Heart right ventricle (tissue), 16 donors: ENCODE results near the gene GMDS. TPM values are rescaled to one million over a fixed set of nuclear protein-coding genes. Genes with fewer than 3 reads are reported as not detected.

Experiments
- ATAC-seq, 8 donors: fragments of 200-7000 bp; cut with Tn5 transposase; one replicate each; pipeline ENCODE4 v1.9.1; 2020; ENCODE audit warnings: mild to moderate bottlenecking in 8 of 8, moderate library complexity in 8 of 8, moderate number of reproducible peaks in 1 of 8
- DNase-seq, 2 donors: peaks; one replicate each; pipeline ENCODE4 v3.0.0-alpha.2; 2020
- H3K27ac ChIP-seq, 10 donors: fragments of 200-600 bp; sonication (generic) in 2 of 10; one replicate each; pipeline versions ENCODE4 v1.5.0 to v1.8.0; 2020 to 2022; ENCODE audit warnings: mild to moderate bottlenecking in 3 of 10
- H3K27me3 ChIP-seq, 7 donors: fragments of 200-600 bp; one replicate each; pipeline ENCODE4 v1.8.0; 2021 to 2022; ENCODE audit warnings: mild to moderate bottlenecking in 2 of 7
- H3K36me3 ChIP-seq, 9 donors: fragments of 200-600 bp; sonication (generic) in 1 of 9; one replicate each; pipeline versions ENCODE4 v1.5.0 to v1.8.0; 2020 to 2022; ENCODE audit warnings: mild to moderate bottlenecking in 2 of 9
- H3K4me1 ChIP-seq, 9 donors: fragments of 200-600 bp; sonication (generic) in 1 of 9; one replicate each; pipeline versions ENCODE4 v1.5.0 to v1.8.0; 2020 to 2022; ENCODE audit warnings: mild to moderate bottlenecking in 4 of 9
- H3K4me3 ChIP-seq, 10 donors: fragments of 200-600 bp; sonication (generic) in 2 of 10; one replicate each; pipeline versions ENCODE4 v1.5.0 to v1.8.0; 2020 to 2022; ENCODE audit warnings: mild to moderate bottlenecking in 7 of 10, moderate library complexity in 2 of 10
- H3K9me3 ChIP-seq, 11 donors: fragments of 200-600 bp in 10 of 11; sonication (generic) in 2 of 11; one replicate each; pipeline versions ENCODE4 v1.5.0 to v1.8.0; 2013 to 2022; ENCODE audit warnings: mild to moderate bottlenecking in 2 of 11, control low read depth in 1 of 11, moderate library complexity in 1 of 11
- WGBS, 2 donors: extraction: QIAGEN DNeasy Blood & Tissue Kit; methylation state at CpG; one replicate each; pipeline ENCODE4 v1.1.7; 2013; ENCODE audit warnings: inconsistent platforms in 1 of 2; 5-methylcytosine and 5-hydroxymethylcytosine counted together
- intact Hi-C, 10 donors: fragments of 100-400 bp; cut with DNase I; formaldehyde crosslinking; loops; one replicate each; pipeline versions ENCODE4 v1.11.1 to v1.14.2; 2022
- polyA plus RNA-seq, 2 donors: library from polyadenylated mRNA; stranded (reverse); fragments of 200-250 nt; gene quantifications; one replicate each; pipeline ENCODE4 v1.2.3, GENCODE V29; 2013
- total RNA-seq, 10 donors: library from RNA; stranded (reverse); fragmentation: NEBNext Ultra II Directional in 3 of 10; extraction: Animal tissue kit (Norgen Biotek cat#: 25700) in 3 of 10; gene quantifications; one replicate each; pipeline versions ENCODE4 v1.2.1 to v1.2.4, GENCODE V29; 2021 to 2023
- TF ChIP-seq, protein P1 (sequence below), 9 donors: fragments of 200-600 bp; sonication (generic) in 2 of 9; IDR thresholded peaks; one replicate each; pipeline versions ENCODE4 v1.5.0 to v1.8.0; 2021 to 2022; ENCODE audit warnings: antibody characterized with exemption in 9 of 9, mild to moderate bottlenecking in 5 of 9, moderate library complexity in 1 of 9
- donor health status: Arrhythmogenic right ventricular cardiomyopathy.
- donor health status: ischemic (EF 13 %, LVEDD 7.1; RV severe dilation, severe dysfunction).
- donor health status: healthy with polysubstance abuse.
- donor health status: DM: no; HTN: yes; CAD: no.
- donor health status: DM: no; HTN: no; CAD: no.
- donor health status: ischemic (EF 25% LVEDD 6.9; RV normal size, moderate dysfunction).
- donor health status: ischemic (EF 25% LVEDD 5.7; RV mildly dilated, moderate dysfunction).
- donor health status: healthy.
- donor health status: DM: yes; HTN: yes; CAD: no.
- donor health status: Ischemic cardiomyopathy.
- donor health status: ischemic (EF 35%, LVEDD 5.7; RV mildly dilated, moderate dysfunction).
- donor health status: nonischemic (EF 11% LVEDD 7.7; RV severe dilation, severe dysfunction).
- donor health status: DM: yes; HTN: yes; CAD: no.
- donor health status: PGD.
- donor health status: ischemic (EF 29% LVEDD 5.4; RV normal size, mild dysfunction).
- donor health status: nonischemic (EF 23%, LVEDD 6.1; RV moderate dilation, normal function).

Gene GMDS
- total and polyA plus RNA-seq, 12 donors = 5.0 to 10.6 (median 6.9) TPM

GRCh38 chr6:2225422-2226392, 19.7 kb downstream of the GMDS start:
- ATAC-seq = no peak

GRCh38 chr6:2224847-2225382, 20.5 kb downstream of the GMDS start:
- no peak for ATAC-seq
- Histone ChIP-seq H3K27me3 (no peaks in the 10 kb centered on the region), H3K9me3 (no peaks in the 10 kb centered on the region), H3K36me3 (no peaks in the 10 kb centered on the region), H3K27ac (no peak overlapping the region), H3K4me1 (peaks cover 0 to 24% (median 6%) of the 10 kb centered on the region in 9 donors), H3K4me3 (no peak overlapping the region)
- WGBS, 2 donors = 96% methylated on average over 11 of the region's 11 CpGs
- intact Hi-C loops = no loop called here
- DNase-seq = no peak
- TF ChIP-seq, protein P1, sequence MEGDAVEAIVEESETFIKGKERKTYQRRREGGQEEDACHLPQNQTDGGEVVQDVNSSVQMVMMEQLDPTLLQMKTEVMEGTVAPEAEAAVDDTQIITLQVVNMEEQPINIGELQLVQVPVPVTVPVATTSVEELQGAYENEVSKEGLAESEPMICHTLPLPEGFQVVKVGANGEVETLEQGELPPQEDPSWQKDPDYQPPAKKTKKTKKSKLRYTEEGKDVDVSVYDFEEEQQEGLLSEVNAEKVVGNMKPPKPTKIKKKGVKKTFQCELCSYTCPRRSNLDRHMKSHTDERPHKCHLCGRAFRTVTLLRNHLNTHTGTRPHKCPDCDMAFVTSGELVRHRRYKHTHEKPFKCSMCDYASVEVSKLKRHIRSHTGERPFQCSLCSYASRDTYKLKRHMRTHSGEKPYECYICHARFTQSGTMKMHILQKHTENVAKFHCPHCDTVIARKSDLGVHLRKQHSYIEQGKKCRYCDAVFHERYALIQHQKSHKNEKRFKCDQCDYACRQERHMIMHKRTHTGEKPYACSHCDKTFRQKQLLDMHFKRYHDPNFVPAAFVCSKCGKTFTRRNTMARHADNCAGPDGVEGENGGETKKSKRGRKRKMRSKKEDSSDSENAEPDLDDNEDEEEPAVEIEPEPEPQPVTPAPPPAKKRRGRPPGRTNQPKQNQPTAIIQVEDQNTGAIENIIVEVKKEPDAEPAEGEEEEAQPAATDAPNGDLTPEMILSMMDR (IDR thresholded peaks at IDR 0.05) = no peak

More at GRCh38 chr6:2225422-2226392, 19.7 kb downstream of the GMDS start:
- intact Hi-C loops = no loop called here
- Histone ChIP-seq H3K4me1 (peaks cover 0 to 24% (median 6%) of the 10 kb centered on the region in 9 donors), H3K27ac (no peak overlapping the region), H3K36me3 (no peaks in the 10 kb centered on the region), H3K4me3 (no peak overlapping the region), H3K9me3 (no peaks in the 10 kb centered on the region), H3K27me3 (no peaks in the 10 kb centered on the region)
- DNase-seq = no peak
- WGBS, 2 donors = 68 to 76% methylated on average over 6 of the region's 6 CpGs
- TF ChIP-seq, protein P1 (IDR thresholded peaks at IDR 0.05) = no peak

- Histone ChIP-seq H3K36me3 (no peaks in the 10 kb centered on the region), H3K4me1 (peaks cover 0 to 28% (median 6%) of the 10 kb centered on the region in 9 donors), H3K27ac (peak overlapping the region in 9 of 10 donors; percentile 14 to 92 (median 47)), H3K9me3 (no peaks in the 10 kb centered on the region), H3K27me3 (no peaks in the 10 kb centered on the region), H3K4me3 (peak overlapping the region; percentile 8 to 72 (median 54))
- WGBS, 2 donors = 47 to 55% methylated on average over 6 of the region's 6 CpGs
- intact Hi-C loops = no loop called here
- TF ChIP-seq, protein P1 (IDR thresholded peaks at IDR 0.05) = no peak
- peak in 3 of 8 donors; percentile 33 to 58 (median 48) for ATAC-seq
- no peak for DNase-seq
Observed at GRCh38 chr6:2222275-2222842, 23.0 kb downstream of the GMDS start.

DNA sequence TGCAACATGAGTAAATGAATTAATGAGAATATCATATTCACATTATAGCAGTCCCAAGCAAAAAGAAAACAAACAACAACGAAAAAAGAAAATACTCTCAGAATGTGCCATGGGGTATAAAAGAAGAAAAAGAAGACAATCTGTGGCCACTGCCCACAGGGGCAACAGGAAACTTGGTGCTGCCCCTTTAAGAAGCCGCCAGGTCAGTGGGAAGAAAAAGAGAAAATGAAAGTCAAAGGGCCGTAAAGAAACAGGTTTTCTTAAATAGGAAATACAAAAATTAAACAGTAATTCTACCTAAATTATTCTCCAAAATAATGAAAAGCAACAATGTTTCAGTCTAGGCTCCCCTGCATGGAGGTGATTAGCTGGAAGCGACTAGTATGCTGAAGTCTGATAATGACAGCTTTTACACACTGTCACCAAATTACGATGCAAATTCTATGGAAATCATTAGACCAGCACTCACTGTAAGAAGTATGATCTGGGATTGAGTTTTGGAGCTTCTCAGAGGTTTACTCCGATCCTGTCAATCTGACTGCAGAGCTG, 23.6 kb downstream of the GMDS start:
- Histone ChIP-seq H3K36me3 (no peaks in the 10 kb centered on the region), H3K9me3 (no peaks in the 10 kb centered on the region), H3K4me3 (peak overlapping the region; percentile 8 to 72 (median 54)), H3K4me1 (peaks cover 0 to 28% (median 6%) of the 10 kb centered on the region in 9 donors), H3K27me3 (no peaks in the 10 kb centered on the region), H3K27ac (peak overlapping the region in 9 of 10 donors; percentile 14 to 92 (median 47))
- intact Hi-C loops = no loop called here
- ATAC-seq (peak in 1 of 8 donors; percentile 55), DNase-seq (no peak)
- TF ChIP-seq, protein P1 (IDR thresholded peaks at IDR 0.05) = no peak
- 39 to 61% methylated on average over 6 of the region's 6 CpGs for WGBS, 2 donors
